HG03159 (cell line): ENCODE results near the gene CCDC86.

Experiments
- ATAC-seq: cut with Tn5 transposase; IDR thresholded peaks from one replicate; pipeline ENCODE4 v1.9.1; 2021; ENCODE audit warnings: mild to moderate bottlenecking, moderate library complexity; ENCODE audit not compliant: unreplicated experiment

The CCDC86 gene

GRCh38 chr11:60830478-60831142 lies 11.3 kb upstream of the CCDC86 start:
- ATAC-seq: no peak

GRCh38 chr11:60831143-60831500 lies 10.8 kb upstream of the CCDC86 start:
- ATAC-seq: no peak

- ATAC-seq: no peak
Measured at GRCh38 chr11:60831501-60832079, 10.3 kb upstream of the CCDC86 start.

GRCh38 chr11:60834742-60835533 lies 7.0 kb upstream of the CCDC86 start:
- ATAC-seq: no peak

GRCh38 chr11:60835534-60835846 lies 6.4 kb upstream of the CCDC86 start:
- no peak for ATAC-seq

GRCh38 chr11:60836866-60837515 lies 4.9 kb upstream of the CCDC86 start:
- ATAC-seq: no peak

GRCh38 chr11:60838132-60838531 lies 3.8 kb upstream of the CCDC86 start:
- no peak for ATAC-seq

- no peak for ATAC-seq
Measured at GRCh38 chr11:60840470-60841430, 1.2 kb upstream of the CCDC86 start.

- ATAC-seq: no peak
Measured at GRCh38 chr11:60842668-60843600, 1.0 kb downstream of the CCDC86 start.

- ATAC-seq: no peak
Measured at GRCh38 chr11:60844045-60844869, 2.3 kb downstream of the CCDC86 start.

GRCh38 chr11:60844870-60845221 lies 2.9 kb downstream of the CCDC86 start:
- no peak for ATAC-seq

- no peak for ATAC-seq
Measured at GRCh38 chr11:60845338-60845737, 3.4 kb downstream of the CCDC86 start.

- ATAC-seq: no peak
Measured at GRCh38 chr11:60847281-60847680, 5.4 kb downstream of the CCDC86 start.

- no peak for ATAC-seq
Measured at GRCh38 chr11:60847896-60848295, 6.0 kb downstream of the CCDC86 start.

GRCh38 chr11:60848714-60849151 lies 6.8 kb downstream of the CCDC86 start:
- no peak for ATAC-seq

- no peak for ATAC-seq
Measured at GRCh38 chr11:60849641-60850520, 8.0 kb downstream of the CCDC86 start.

GRCh38 chr11:60851327-60852104 lies 9.6 kb downstream of the CCDC86 start:
- ATAC-seq: no peak
